LoVo (cell line): Measurements from ENCODE around the gene HOXA3.

ENCODE experiments used
- DNase-seq: peaks from one replicate; pipeline ENCODE4 v3.0.0-alpha.2; 2016; ENCODE audit warnings: low spot score

Gene HOXA3

DNA sequence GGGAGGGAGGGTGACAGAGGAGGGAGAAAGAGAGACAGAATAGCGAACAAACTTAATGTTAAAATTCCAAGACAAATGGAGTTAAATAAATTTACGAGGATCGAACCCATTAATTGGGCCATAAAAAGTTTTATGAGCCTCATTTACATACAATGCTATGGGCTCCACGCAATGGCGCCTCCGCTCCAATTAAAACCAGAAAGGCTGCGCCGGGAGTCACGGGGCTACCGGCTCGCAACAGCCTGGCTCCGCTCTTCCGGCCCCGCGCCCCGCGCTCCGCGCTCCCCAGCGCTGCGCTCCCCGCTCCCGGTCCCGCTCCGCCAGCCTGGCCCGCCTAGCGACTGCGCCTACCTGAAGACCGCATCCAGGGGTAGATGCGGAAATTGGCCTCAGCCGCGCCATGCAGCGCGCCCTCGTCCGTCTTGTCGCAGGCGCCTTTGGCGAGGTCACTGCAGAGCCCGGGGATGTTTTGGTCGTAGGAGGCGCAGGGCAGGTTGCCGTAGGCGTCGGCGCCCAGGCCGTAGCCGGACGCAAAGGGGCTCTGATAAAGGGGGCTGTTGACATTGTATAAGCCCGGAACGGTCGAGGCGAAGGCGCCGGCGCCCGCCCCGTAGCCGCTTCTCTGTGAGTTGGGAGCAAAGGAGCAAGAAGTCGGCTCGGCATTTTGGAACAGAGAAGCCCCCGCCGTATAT, 3.6 kb upstream of the HOXA3 start:
- peak; percentile 80 for DNase-seq

DNA sequence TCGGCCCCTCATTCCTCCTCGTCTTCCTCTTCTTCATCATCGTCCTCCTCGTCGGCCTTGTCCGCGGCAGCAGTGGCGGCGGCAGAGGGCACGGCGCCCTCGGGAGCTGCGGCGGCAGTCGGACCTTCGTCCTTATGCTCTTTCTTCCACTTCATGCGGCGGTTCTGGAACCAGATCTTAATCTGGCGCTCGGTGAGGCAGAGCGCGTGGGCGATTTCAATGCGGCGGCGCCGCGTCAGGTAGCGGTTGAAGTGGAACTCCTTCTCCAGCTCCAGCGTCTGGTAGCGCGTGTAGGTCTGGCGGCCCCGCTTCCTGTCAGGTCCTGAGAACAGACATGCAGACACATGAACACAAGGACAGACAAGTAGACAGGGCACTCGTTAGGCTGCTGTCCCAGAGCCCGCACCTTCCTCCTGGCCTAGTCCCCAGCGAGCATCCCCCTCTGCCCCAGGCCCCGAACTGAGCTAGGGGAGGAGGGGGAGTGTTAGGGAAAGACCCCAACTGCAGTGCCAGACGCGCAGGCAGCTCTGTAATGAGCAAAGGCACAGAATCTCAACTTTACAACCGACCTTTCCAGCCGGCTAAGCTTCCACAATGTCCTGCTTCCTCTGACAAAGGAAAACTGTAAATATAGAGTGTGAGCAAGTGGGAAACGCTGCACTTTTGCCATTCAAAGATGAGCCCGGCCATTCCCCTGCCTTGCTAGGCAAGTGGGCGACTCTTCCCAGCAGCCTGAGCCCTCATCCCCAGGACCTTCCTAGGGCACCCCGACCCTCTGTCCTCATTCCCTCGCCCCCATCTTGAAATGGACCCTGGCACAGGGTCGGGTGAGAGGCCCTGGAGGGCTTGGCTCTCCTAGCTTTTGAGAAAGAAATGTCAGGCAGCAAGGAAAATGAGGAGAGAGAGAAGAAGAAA, 2.8 kb upstream of the HOXA3 start:
- DNase-seq, result no peak

DNA sequence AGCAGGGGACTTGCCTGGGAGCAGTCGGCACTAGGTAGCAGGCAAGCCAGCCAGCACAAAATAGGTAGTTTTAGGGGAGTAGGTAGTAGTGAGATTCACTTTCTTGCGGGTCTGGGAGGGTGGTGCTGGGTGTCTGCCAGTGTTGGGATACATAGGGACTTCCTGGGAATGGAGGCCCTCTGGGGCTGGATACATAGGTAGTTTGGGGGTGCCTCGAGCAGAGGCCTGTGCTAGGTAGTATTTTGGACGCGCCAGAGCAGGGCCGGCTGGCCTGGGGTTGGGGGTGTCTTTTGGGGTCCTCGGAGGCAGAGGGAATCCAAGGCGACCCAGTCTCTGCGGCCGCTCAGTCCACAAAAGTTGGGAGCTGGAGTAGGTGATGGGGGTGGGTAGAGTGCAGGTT, 2.0 kb upstream of the HOXA3 start:
- no peak for DNase-seq

DNA sequence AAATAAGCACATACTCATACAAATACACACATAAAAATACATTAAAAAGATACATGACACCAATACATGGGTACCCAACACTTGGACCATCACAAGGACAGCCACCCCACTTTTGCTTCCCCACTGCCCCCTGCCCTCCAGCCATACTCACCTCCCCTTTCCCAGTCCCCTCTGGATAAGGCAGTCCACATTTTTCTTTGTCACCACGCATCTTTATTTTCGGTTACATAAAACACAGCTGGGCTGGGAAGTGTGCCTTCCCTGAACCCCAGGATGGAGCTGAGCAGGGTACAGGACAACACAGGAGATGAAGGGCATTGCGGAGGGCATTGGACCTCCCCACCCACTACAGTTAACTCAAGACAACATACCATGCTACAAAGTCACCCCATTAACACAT, 1.1 kb upstream of the HOXA3 start:
- no peak for DNase-seq

DNA sequence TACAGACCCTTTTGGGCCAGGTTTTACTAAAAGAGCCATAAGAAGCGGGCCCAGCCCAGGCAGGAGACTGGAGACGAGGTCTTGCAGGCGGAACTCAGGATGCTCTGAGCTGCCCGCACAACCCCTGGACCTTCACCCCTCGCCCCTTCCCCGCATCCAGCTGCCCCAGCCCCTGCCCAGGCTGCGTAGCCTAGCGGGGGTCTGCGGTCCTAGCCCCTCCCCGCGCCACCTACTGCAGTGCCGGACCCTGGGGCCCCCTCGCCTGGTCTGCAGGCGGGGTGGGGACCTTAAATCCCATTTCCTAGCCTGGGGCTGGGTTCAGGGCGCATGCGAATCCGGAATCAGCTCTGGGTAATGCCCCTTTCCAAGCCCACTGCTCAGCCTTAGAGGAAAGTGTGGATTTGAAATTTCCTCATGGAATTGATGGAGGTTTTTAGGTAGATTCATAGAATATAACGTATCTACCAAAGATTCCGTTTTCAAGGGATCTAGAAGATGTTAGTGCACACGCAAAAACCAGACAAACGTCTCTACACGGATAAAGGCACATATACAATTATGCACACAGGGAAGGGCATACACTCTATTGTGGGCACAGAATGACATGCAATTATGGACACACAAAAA, 546 bp upstream of the HOXA3 start:
- DNase-seq, result no peak

DNA sequence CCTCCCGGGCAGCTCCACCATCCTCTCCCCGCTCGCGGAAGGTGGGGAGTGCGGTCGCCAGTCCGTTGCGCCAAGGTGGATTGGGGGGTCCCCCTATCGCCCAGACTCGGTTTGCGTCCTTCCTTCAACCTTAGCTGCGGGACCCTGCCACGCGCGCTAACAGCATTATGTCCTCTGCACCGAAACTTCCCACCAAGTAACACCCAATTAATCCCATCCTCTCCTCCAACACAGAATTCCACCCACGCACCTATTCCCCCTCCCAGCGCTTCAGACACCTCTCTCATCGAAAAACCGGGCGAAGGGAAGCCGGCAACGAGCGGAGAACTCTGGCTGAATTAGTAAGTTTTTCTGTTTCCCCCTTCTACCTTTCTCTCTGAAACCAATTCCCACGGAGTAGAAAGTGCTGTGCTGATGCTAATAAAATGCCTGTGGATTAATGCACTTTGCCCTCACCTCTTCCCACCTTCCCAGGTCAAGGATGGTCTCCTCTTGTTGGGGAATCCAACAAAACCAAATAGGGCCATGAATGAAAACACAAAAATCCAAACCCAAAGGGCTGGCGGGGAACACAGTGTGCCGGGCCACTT, 947 bp downstream of the HOXA3 start:
- DNase-seq, result peak; percentile 22

DNA sequence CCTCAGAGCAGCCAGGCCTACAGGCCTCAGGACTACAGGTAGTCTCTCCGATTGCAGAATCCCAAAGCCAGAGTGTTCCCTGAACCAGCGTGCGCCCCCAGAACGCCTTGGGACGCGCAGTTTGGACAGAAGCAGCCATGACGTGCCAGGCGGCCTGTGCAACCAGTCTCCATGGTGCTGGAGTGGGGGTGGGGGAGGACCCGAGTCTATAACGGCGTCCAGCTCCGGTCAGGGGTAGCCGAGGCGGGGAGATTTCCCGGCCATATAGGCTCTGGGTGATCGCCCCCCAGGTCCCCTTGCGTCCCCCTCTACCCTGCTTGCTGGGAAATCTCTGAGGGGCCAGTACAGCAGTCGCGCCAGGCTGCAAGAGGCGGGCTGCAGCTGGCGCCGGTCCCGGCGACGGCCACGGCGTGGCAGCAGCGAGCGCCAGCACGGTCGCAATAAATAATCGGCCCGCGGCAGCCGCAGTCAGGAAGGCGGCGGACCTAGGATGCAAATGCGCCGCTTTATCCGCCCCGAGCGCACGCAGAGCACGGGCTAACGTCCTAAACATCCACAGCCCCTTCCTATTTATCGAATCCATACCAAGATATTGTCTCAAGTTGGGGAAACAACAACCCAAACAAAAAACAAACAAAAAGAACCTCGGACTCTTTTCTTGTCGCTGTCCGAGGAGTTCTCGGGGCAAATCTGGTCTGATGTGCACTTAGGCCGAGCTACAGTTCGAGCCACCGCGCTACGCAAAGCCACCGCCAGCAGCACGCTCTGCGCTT, 1.6 kb downstream of the HOXA3 start:
- peak; percentile 91 for DNase-seq

DNA sequence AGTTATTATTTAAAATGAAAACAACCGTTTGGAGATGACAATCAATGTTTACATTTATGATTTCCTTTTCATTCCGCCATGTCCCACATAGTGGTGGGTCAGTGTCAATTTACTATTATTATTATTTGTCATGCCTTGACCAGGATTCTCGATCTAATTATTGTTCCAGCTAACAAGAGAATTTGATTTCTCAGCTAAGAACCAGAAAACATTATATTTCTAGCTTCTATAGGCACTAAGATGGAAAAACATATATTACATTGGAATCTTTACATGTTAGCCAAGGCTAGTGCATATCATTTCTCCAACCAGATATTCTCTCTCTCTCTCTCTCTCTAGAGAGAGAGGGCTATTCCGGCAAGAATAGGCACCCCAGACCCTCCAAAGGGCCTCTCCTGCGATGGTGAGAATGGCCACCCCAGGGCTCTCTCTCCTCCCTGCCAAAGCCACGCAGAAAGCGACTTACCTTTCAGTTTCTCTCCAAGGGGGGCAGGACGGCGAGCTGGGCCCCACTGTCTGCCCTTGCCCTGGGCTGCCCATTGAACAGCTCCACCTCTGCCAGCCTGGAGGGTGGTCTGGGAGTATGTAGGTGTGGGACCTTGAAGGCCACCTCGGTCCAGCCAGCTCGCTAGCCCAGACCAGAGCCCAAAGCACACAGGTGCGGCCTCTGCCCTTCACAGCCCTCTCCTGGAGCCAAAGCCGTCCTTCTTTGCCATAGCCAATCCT, 2.4 kb downstream of the HOXA3 start:
- no peak for DNase-seq

DNA sequence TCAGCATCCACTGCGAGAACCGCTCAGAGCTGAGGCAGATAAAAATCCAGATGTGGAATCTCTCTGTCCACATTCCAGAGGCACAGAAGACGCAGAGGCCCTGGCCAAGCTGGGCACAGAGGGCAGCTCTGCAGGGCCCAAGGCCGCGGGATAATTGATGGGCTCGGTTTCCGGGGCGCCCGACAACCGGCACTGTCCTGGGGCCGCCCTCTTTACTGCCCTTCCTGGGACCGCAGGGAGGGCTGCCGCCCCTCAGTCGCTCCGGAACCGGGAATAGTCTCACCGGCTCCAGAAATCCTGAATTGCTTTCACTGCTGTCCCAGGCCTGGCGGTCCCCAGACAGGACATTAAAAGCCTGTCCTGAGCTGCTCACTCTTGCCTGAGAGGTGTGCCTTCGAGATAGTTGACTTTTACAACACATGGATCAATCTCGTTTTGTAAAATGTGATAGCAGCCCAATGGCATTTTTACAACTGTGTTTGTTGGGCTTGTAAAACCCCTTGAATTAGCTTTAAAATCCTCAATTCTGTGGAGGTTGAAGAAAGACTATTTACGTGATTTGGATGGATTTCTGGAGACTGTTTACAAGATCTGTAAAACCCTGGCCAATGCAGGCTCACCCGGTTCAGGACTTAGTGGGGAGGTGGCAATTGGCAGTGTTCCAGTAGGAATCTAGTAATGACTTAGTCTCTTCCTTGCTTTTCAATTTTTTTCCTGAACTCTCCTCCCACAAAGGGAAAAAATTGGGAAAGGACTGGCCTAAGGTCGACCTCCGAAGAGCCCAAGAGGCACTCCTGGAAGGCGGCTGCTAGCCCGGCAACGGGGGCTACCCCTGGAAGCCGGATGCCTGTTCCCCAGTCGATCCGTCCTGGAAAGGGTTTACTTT, 3.4 kb downstream of the HOXA3 start:
- DNase-seq, result peak; percentile 85

DNA sequence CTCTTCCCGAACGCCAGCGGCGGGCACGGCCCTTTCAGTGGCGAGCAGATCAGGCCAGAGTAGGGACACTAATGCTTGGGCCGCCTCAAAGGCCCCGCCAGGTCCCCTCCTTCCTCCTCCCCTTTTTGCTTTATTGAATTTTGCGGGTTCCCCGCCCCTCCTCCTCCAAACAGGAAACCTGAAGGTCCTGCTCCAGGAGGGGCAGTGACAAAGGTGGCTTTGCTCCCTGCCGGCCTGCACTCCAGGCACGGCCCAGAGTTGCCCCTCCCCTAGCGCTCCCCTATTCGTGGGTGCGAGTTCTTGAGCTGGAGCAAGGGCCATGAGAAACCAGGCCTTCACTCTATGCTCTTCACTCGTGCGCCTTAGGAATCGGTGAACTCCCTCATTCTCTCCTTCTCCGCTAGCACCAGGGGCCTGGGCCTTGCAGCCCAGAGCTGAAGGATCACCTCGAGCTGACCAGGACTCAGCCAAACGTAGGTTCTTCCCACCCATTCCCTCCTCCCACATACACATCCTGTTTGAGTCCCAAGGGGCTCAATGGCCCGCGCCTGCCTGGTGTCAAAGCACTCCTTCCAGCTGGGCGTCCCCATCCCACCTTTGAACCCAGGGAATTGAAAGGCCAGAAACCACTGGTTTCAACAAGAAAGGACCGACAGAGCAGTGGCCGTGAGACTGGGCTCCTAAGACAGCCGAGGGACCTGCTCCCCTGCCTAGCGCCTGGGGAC, 4.2 kb downstream of the HOXA3 start:
- DNase-seq, result no peak

DNA sequence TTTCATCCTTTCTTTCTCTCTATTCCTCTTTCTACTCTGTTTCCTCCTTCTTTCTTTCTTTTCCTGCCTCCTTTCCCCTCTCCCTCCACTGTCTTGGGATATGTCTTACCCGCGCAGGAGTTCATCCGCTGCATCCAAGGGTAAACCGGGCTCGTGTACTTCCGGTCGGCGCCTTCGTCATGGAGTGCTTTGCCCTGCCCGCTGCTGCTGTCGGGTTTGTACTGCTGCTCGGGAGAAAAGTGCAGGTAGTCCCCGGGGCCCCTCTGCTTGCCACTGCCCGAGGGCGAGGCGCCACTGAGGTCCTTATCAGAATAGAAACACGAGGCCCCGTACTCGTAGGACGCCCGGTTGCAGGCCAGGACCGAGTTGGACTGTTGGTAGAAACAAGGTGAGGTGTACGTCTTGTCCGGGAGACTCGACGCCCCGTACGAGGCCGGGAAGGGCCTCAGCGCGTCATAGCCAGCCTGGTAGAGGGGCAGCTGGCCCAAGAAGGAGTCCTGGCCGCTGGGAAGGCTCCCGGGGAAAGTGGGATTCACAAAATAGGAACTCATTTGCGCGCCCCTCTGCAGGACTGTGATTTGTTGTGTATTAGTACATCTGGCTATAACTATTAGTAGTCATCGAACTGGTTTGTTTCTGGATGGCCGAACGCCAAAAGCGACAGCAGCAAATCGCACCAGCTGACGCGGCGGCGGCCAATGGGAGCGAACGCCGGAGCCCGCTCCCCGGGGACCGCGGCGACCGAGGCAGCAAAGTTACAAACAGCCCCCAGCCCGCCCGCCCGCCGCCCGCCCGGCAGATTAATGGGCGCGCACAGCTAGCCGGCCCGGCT, 5.0 kb downstream of the HOXA3 start, which contains the start of gene HOXA6:
Gene HOXA6 (minus strand): TSS at position 576 of the 832 bp plus-strand sequence. CDS start 25 bp downstream, at position 551.
- no peak for DNase-seq

DNA sequence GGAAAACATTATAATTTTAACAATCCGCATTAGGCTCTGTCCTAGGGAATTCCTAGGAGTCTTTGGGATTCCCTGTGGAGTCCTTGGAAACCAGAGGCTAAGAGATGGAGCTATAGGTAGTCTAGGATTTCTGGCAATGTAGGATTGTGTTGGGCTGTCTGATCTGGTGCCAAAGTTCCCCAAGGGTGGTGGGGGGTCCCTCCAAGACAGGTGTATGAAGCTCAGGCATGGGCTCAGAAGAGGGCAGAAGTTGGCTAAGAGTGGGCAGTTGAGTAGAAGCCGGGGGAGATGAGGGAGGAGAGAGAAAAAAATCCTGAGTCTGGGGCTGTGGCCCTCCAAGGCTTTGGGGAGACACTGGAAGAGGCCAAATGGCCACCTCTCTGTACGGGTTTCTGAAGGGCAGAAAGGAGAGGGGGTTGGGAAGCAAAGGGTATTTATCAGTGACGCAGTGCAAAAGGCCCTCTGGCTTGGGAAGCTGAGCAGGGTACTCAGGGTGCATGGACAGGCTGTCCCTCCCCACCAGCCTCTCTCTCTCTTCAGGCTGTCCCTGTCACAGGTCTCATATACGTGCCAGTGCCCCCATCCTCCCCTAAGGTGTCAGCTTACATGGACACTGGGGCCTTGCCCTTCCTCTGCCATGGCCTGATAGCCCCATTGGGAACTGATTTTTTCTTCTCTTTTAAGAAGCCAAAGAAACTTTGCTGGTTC, 5.7 kb downstream of the HOXA3 start:
- no peak for DNase-seq

DNA sequence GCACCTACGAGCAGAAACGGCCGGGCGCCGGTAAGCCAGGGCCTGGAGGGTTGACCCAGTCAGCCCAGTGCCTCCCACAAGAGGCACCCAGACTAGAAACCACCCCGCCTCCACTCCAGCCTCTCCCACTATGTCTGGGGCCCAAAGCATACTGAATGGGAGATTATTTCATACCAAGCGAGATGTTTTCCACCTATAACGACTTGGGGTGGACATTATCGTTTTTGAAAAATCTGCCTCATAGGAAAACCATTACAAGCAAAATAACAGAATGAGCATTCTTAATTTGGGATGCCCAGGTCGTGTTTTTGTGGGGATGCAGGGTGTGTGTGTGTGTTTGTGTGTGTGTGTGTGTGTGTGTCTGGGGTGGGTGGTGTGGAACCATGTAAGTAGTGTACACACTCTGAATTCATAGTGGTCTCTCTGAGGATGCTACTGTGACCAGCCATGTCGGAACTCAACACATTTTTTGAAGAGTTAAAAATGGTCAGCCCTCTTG, 6.4 kb downstream of the HOXA3 start:
- no peak for DNase-seq

DNA sequence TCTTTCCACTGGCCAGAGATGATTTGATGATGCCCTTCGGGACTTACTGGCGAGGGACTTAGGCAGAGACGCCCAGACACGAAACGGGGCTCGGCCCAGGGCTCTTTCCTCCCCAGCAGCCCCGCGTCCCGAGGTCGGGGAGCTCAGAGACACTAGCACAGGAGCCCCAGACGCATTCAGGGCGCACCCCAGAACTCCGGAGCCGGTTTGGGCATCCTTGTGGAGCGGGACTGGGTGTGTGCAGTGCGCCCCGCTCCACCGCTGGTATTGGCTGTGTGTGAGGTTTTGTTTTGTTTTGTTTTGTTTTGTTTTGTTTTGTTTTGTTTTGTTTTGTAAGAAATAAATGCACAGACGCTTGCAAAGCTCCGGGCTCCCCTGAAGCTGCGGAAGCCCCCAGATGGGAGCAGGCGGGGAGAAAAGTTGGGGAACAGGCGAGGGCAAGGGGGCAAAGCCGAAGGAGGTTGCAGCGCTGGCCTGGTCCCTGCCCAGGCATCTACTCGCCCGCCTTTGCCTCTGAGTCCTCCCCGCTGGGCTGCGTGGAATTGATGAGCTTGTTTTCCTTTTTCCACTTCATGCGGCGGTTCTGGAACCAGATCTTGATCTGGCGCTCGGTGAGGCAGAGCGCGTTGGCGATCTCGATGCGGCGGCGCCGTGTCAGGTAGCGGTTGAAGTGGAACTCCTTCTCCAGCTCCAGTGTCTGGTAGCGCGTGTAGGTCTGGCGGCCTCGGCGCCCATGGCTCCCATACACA, 7.0 kb downstream of the HOXA3 start:
- DNase-seq, result no peak

DNA sequence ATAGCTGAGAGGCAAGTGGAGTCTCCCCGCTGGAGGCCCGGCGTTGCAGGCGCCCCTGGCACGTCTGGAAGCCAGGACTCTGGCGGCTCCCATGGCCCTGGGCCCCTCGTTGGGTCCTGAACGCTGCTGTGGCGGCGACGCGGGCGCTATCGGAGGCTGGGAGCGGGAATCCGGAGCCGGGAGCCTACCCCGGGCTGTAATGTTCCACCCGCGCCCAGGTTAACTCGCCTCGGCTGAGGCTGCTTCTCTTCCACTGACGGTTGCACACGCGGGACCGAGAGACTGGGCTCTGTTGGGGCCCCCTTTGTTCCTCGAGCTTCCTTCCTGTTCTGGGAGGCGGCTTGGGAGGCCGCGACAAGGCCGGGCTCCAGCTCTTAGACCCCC, 7.6 kb downstream of the HOXA3 start:
- no peak for DNase-seq

DNA sequence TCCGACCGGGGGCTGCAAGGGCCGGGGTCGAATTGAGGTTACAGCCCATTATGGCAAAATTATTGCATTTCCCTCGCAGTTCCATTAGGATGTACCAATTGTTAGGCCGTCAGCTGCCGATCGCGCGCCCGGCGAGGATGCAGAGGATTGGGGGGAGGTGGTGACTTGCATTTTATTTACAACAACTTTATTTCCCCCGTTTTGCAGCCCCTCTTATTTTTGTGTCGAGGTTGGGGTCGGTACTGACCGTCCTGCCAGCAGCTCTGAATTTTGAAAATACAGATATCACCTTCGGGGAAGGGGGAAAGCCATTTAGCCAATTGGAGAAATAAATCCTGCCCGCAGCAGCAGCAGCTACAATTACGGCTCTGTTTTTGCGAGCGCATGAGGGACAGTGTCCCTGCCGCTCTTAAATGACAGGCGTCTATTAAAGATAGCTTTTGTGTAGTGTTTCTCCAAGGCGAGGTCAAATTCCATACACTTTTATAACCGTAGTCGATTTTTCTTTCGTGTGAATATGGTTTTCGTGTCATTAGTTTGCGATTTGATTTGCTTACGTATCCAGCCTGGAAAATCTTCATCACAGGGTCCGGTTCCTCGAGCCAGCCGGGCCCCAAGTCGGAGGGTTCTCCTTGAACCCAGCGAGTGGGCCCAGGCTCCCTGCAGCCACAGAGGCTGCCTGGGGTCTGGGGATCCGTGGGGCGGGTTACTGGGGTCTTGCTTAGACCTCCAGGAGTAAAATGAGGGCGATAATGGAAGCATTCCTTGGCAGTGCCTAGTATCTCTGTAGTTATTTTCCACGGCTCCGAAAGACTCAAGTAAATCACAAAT, 8.2 kb downstream of the HOXA3 start:
- DNase-seq, result no peak
